GM12878 (cell line): Measurements from ENCODE around the gene RAB3C. TPM values are rescaled to one million over a fixed set of nuclear protein-coding genes. Genes with fewer than 3 reads are reported as not detected.

Source experiments
- ATAC-seq: fragments of 200-7000 bp; cut with Tn5 transposase; 3 replicates; pipeline ENCODE4 v1.9.1; 2020; ENCODE audit warnings: mild to moderate bottlenecking, moderate library complexity
- BruUV-seq: library from RNA; stranded (reverse); fragments of 400-500 nt; replicated peaks from 2 replicates; lab custom pipeline; 2021; lab: Mats Ljungman, UMichigan
- CTCF ChIA-PET: fragments of 300-600 bp; sonication (Branson Sonifier 250); formaldehyde crosslinking; extraction: SDS; loops from one replicate; lab custom pipeline; 2021; ENCODE audit warnings: inconsistent platforms; lab: Yijun Ruan, JAX
- POLR2A ChIA-PET: fragments of 350-600 bp; formaldehyde crosslinking; extraction: SDS; loops from one replicate; lab custom pipeline; 2021; ENCODE audit warnings: inconsistent platforms; lab: Charles Lee
- RAD21 ChIA-PET: fragments of 300-600 bp; sonication (Branson Sonifier 250); formaldehyde crosslinking; loops from one replicate; lab custom pipeline; 2023; ENCODE audit warnings: antibody characterized with exemption; ENCODE audit not compliant: unreplicated experiment; lab: Charles Lee
- SMC1A ChIA-PET: fragments of 300-600 bp; sonication (Branson Sonifier 250); formaldehyde crosslinking; loops from one replicate; lab custom pipeline; 2023; ENCODE audit not compliant: unreplicated experiment, uncharacterized antibody; lab: Charles Lee
- DNase-seq: peaks from one replicate; pipeline ENCODE4 v3.0.0-alpha.2; 2011; ENCODE audit warnings: low read depth, low spot score
- FAIRE-seq: peaks from 3 replicates; lab custom pipeline; 2011; peaks lifted over from hg19 to GRCh38; lab: Jason Lieb, UNC
- H2AFZ ChIP-seq: 2 replicates; pipeline ENCODE4 v1.6.0; 2011; ENCODE audit warnings: low read depth, low read length, control low read depth; ENCODE audit not compliant: control insufficient read depth
- H3K27ac ChIP-seq: 2 replicates; pipeline ENCODE4 v1.5.1; 2011; ENCODE audit warnings: control low read depth; ENCODE audit not compliant: control insufficient read depth, insufficient read depth
- H3K27me3 ChIP-seq, 2 experiments: replicated peaks in 1 of 2; 2 replicates each; pipeline versions ENCODE4 v1.6.0 to v1.6.1; 2011; ENCODE audit warnings: low read length in 1 of 2; ENCODE audit not compliant: control insufficient read depth in 2 of 2, insufficient read depth in 2 of 2
- H3K36me3 ChIP-seq, 2 experiments: 2 replicates each; pipeline ENCODE4 v1.5.1; 2011; ENCODE audit warnings: low read length in 1 of 2; ENCODE audit not compliant: control insufficient read depth in 2 of 2, insufficient read depth in 2 of 2
- H3K4me1 ChIP-seq: 2 replicates; pipeline ENCODE4 v1.6.1; 2011; ENCODE audit warnings: mild to moderate bottlenecking, low read length, moderate library complexity, mixed read lengths; ENCODE audit not compliant: control insufficient read depth, insufficient read depth
- H3K4me2 ChIP-seq: 2 replicates; pipeline ENCODE4 v1.6.0; 2011; ENCODE audit warnings: control low read depth; ENCODE audit not compliant: control insufficient read depth, insufficient read depth
- H3K4me3 ChIP-seq: fragments of 200-600 bp; sonication (generic); 2 replicates; pipeline ENCODE4 v1.5.1; 2016
- H3K79me2 ChIP-seq: 2 replicates; pipeline ENCODE4 v1.6.0; 2011; ENCODE audit warnings: low read length; ENCODE audit not compliant: control insufficient read depth, insufficient read depth
- H3K9ac ChIP-seq: 2 replicates; pipeline ENCODE4 v1.8.0; 2011; ENCODE audit warnings: low read length, control low read depth, mixed read lengths; ENCODE audit not compliant: control insufficient read depth, insufficient read depth
- H3K9me3 ChIP-seq: replicated peaks from 3 replicates; pipeline ENCODE4 v1.5.1; 2011; ENCODE audit warnings: mild to moderate bottlenecking, low read length; ENCODE audit not compliant: control insufficient read depth, insufficient read depth
- H4K20me1 ChIP-seq: 2 replicates; pipeline ENCODE4 v1.6.0; 2011; ENCODE audit not compliant: control insufficient read depth, insufficient read depth
- PAX8 ChIP-seq: fragments of 450-650 bp; IDR thresholded peaks from 2 replicates; pipeline ENCODE4 v1.6.1; 2017; ENCODE audit warnings: mild to moderate bottlenecking, moderate library complexity
- RAD51 ChIP-seq: fragments of 450-650 bp; IDR thresholded peaks from 2 replicates; pipeline ENCODE4 v1.6.1; 2016; ENCODE audit warnings: moderate library complexity, mild to moderate bottlenecking, inconsistent platforms
- RBBP5 ChIP-seq: fragments of 200-600 bp; sonication (generic); conservative IDR thresholded peaks from 2 replicates; pipeline ENCODE4 v1.6.1; 2016
- RCOR1 ChIP-seq: conservative IDR thresholded peaks from 2 replicates; pipeline ENCODE4 v1.6.1; 2012; ENCODE audit warnings: low read depth, low read length, improper control_type of control experiment
- RELB ChIP-seq: fragments of 450-650 bp; IDR thresholded peaks from 2 replicates; pipeline ENCODE4 v1.6.1; 2017; ENCODE audit warnings: low read depth, mild to moderate bottlenecking, moderate library complexity
- SPI1 ChIP-seq: IDR thresholded peaks from 2 replicates; pipeline ENCODE4 v1.6.1; 2011; ENCODE audit warnings: low read depth, mild to moderate bottlenecking, low read length, moderate library complexity, borderline replicate concordance; ENCODE audit not compliant: insufficient read depth
- ZBTB11 ChIP-seq: fragments of 450-650 bp; formaldehyde crosslinking; IDR thresholded peaks from 2 replicates; pipeline ENCODE4 v1.5.0; 2022; ENCODE audit warnings: mild to moderate bottlenecking, missing genetic modification characterization
- ZNF24 ChIP-seq: fragments of 450-650 bp; IDR thresholded peaks from 2 replicates; pipeline ENCODE4 v1.6.1; 2017; ENCODE audit warnings: antibody characterized with exemption, mild to moderate bottlenecking
- WGBS: methylation state at CpG from one replicate; pipeline ENCODE4 v1.1.6; 2016; ENCODE audit warnings: low lambda C conversion rate; ENCODE audit not compliant: insufficient replicate concordance, insufficient coverage; ENCODE audit errors: missing lambda C conversion rate; 5-methylcytosine and 5-hydroxymethylcytosine counted together
- in situ Hi-C: fragments of 300-500 bp; cut with MboI; formaldehyde crosslinking; loops from 9 replicates; pipeline ENCODE4 v1.14.3; 2018; ENCODE audit warnings: mixed read lengths
- intact Hi-C: fragments of 100-400 bp; cut with micrococcal nuclease; formaldehyde crosslinking; loops from one replicate; pipeline ENCODE4 v1.14.2; 2022; ENCODE audit not compliant: unreplicated experiment
- polyA plus RNA-seq, 11 experiments: library from polyadenylated mRNA; depleted of rRNA in 4 of 11; unstranded in 6 of 11; stranded (reverse) in 5 of 11; fragments of >200 nt; fragmentation: Nextera tagmentation in 4 of 11; fragmentation: Illumina TruSeq in 1 of 11; extraction: Ambion mirVana in 4 of 11; extraction: Trizol in 1 of 11; gene quantifications; 1 replicate in 1 of 11; 2 replicates in 10 of 11; pipeline versions ENCODE4 v1.2.1 to v1.2.3, GENCODE V29; 2011 to 2016; ENCODE audit warnings: inconsistent platforms in 2 of 11, missing spikeins in 2 of 11, low read depth in 1 of 11
- total RNA-seq, 4 experiments: library from RNA; depleted of rRNA in 3 of 4; stranded (reverse); fragments of >200 nt in 3 of 4; fragmentation: Illumina TruSeq in 1 of 4; extraction: Trizol in 1 of 4; gene quantifications; 2 replicates each; pipeline versions ENCODE4 v1.2.1 to v1.2.3, GENCODE V29; 2013 to 2021
- TF ChIP-seq, protein P1 (sequence below): IDR thresholded peaks from 2 replicates; pipeline ENCODE4 v1.6.1; 2012; ENCODE audit warnings: low read depth, low read length, improper control_type of control experiment

Gene RAB3C
- total and polyA plus RNA-seq, 10 of the 15 experiments (the other 5 are each of a cell fraction or from before 2014, with no cell fraction given), result not detected

- no TSS peak for BruUV-seq
- in situ Hi-C loops, result no loop called here
- Histone ChIP-seq H3K4me2 (no peak overlapping the region), H3K4me3 (no peak overlapping the region), H3K79me2 (no peaks in the 10 kb centered on the region), H2AFZ (no peak overlapping the region), H3K27me3 (no peaks in the 10 kb centered on the region), H3K27ac (no peak overlapping the region), H3K9ac (no peak overlapping the region), H3K9me3 (no peaks in the 10 kb centered on the region), H4K20me1 (no peaks in the 10 kb centered on the region), H3K4me1 (no peaks in the 10 kb centered on the region), H3K36me3 (no peaks in the 10 kb centered on the region)
- CTCF ChIA-PET, result no interaction called here
- no peak for FAIRE-seq
- 4% methylated on average over 2 of the region's 2 CpGs for WGBS
- SMC1A ChIA-PET, result no interaction called here
- DNase-seq, result no peak
- POLR2A ChIA-PET, result no interaction called here
- TF ChIP-seq, protein P1, sequence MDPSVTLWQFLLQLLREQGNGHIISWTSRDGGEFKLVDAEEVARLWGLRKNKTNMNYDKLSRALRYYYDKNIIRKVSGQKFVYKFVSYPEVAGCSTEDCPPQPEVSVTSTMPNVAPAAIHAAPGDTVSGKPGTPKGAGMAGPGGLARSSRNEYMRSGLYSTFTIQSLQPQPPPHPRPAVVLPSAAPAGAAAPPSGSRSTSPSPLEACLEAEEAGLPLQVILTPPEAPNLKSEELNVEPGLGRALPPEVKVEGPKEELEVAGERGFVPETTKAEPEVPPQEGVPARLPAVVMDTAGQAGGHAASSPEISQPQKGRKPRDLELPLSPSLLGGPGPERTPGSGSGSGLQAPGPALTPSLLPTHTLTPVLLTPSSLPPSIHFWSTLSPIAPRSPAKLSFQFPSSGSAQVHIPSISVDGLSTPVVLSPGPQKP, result no peak
- TF ChIP-seq ZBTB11 (CRISPR knock-in tag) (no peak), PAX8 (no peak), RCOR1 (no peak), ZNF24 (no peak), RELB (no peak), SPI1 (no peak), RAD51 (no peak), RBBP5 (no peak)
- ATAC-seq, result no peak
- RAD21 ChIA-PET, result no interaction called here
- intact Hi-C loops, result no loop called here
Measured at GRCh38 chr5:58674070-58674469, 91.2 kb downstream of the RAB3C start.
